ENCODE results near the gene NAMPT.

GRCh38 chr7:106270122-106270977, 14.4 kb downstream of the NAMPT start:
- TF ChIP-seq CTCF (conservative IDR thresholded peaks at IDR 0.05 in 1 of 2, IDR thresholded peaks at IDR 0.05 in 1 of 2; ENCODE audit: low read depth in 1 of 2, low read length in 2 of 2), result no peak
- TF ChIP-seq EZH2 (IDR thresholded peaks at IDR 0.05; ENCODE audit: low read length, missing control alignments), result no peak

All from fibroblast of lung (primary cell).